ENCODE measurements around the gene CWC15.

- TF ChIP-seq CTCF (IDR thresholded peaks at IDR 0.05) (no peak), ZFX (IDR thresholded peaks at IDR 0.05; ENCODE audit: borderline replicate concordance) (no peak)
These were observed 822 bp upstream of the CWC15 start for GRCh38 chr11:94974178-94974577.

Measured in 22Rv1 (cell line).